IMR-90 (cell line): Measurements from ENCODE around the gene ZDHHC1.

Experiments used
- CTCF ChIP-seq: conservative IDR thresholded peaks from 2 replicates; pipeline ENCODE4 v1.5.1; 2012; ENCODE audit warnings: mild to moderate bottlenecking, low read depth, low read length, improper control_type of control experiment
- ELK1 ChIP-seq: fragments of 150-350 bp; IDR thresholded peaks from 2 replicates; pipeline ENCODE4 v1.6.1; 2016; ENCODE audit warnings: low read depth, mild to moderate bottlenecking, low read length, moderate library complexity, borderline replicate concordance
- POLR2A ChIP-seq: IDR thresholded peaks from 2 replicates; pipeline ENCODE4 v1.6.1; 2012; ENCODE audit warnings: mild to moderate bottlenecking, low read depth, low read length
- RFX5 ChIP-seq: IDR thresholded peaks from 2 replicates; pipeline ENCODE4 v1.8.0; 2012; ENCODE audit warnings: low read depth, mild to moderate bottlenecking, low read length, moderate library complexity

- TF ChIP-seq RFX5 = no peak
- TF ChIP-seq POLR2A = no peak
- no peak for TF ChIP-seq CTCF
- no peak for TF ChIP-seq ELK1
These were observed 31.3 kb downstream of the ZDHHC1 start for GRCh38 chr16:67384778-67385510.
